ENCODE results near the gene NHEJ1.

Gene NHEJ1

DNA sequence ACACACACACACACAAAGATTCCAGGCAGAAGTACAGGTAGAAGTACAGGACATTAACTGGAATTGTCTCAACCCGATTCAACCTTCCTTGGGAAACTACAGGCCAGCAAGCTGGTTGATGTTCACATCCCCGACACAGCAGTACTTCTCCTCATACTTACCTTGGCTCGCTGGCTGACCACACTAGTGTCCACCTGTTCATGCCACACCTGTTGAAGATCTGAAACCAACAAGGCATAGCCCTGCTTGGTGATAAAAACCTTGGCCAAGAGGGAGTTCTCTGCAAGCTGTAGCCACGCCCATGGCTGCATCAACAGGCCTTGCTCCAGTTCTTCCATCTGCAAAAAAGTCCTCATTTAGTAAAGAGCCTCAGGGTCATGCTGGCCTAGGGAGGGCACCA lies 2.6 kb downstream of the NHEJ1 start:
- Histone ChIP-seq H3K9me3 (ENCODE audit: insufficient read depth, low read depth, low read length) (no peaks in the 10 kb centered on the region), H3K27ac (ENCODE audit: low read length) (no peak overlapping the region), H3K36me3 (ENCODE audit: insufficient read depth, low read depth, low read length) (peaks cover 28% of the 10 kb centered on the region), H3K9ac (ENCODE audit: low read depth, low read length) (no peak overlapping the region), H3K4me1 (ENCODE audit: insufficient read depth, low read length) (peaks cover 2% of the 10 kb centered on the region; the same call in 1 of the 2 replicates), H3K4me3 (ENCODE audit: low read length) (no peak overlapping the region), H3K27me3 (ENCODE audit: insufficient read depth, low read length) (peaks cover 12% of the 10 kb centered on the region)

DNA sequence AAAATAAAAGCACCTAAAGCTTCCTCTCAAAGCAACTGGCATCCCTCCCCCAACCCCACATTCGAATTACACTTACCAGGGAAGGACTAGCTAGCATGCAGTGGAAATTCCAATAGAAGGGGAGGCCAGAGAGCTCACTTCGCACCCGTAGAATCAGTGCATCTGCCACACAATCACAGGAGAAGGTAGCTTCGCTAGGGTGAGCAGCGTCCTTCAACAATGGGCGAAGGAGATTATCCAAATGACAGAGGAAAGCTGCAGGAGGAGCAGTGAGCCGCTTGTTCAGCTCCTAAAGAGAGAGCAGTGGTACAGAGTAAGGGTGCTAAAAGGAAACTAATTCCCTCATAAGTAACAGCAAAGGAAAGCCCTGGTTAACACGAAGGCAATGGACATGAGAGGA lies 3.2 kb downstream of the NHEJ1 start:
- Histone ChIP-seq H3K36me3 (ENCODE audit: insufficient read depth, low read depth, low read length) (peaks cover 28% of the 10 kb centered on the region), H3K4me3 (ENCODE audit: low read length) (no peak overlapping the region; the same call in 1 of the 2 replicates), H3K4me1 (ENCODE audit: insufficient read depth, low read length) (peaks cover 2% of the 10 kb centered on the region; the same call in 1 of the 2 replicates), H3K27ac (ENCODE audit: low read length) (no peak overlapping the region), H3K9me3 (ENCODE audit: insufficient read depth, low read depth, low read length) (no peaks in the 10 kb centered on the region), H3K9ac (ENCODE audit: low read depth, low read length) (no peak overlapping the region), H3K27me3 (ENCODE audit: insufficient read depth, low read length) (peaks cover 6% of the 10 kb centered on the region)

DNA sequence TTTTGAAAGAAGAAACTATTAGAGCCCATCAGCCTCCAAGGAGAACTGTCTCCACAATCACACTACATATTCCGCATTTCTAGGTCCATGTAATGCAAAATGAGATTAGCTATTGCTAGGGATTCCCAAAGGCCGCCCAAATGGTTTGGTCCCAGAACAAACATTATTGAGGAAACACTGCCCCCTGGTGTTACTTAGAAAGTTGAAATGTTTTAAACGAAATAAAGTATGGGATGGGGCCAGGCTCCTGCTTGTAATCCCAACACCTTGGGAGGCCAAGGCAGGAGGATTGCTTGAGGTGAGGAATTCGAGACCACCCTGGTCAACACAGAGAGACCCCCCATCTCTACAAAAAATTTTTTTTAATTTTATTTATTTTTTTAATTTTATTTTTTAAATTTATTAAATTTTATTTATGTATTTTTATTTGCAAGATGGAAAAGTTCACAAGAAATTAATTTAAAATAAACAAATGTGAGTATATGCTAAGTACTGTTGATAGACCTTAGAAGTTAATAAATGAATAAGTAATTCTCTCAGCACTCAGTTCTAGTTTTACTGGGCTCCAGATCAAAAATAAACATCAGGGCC lies 5.5 kb downstream of the NHEJ1 start:
- no peaks in the 10 kb centered on the region for H3K9me3 ChIP-seq (ENCODE audit: insufficient read depth, low read depth, low read length)
- H3K36me3 ChIP-seq (ENCODE audit: insufficient read depth, low read depth, low read length): peaks cover 28% of the 10 kb centered on the region
- no peaks in the 10 kb centered on the region for H3K27me3 ChIP-seq (ENCODE audit: insufficient read depth, low read length)
- no peak overlapping the region for H3K27ac ChIP-seq (ENCODE audit: low read length)
- H3K4me3 ChIP-seq (ENCODE audit: low read length): no peak overlapping the region
- no peak overlapping the region for H3K9ac ChIP-seq (ENCODE audit: low read depth, low read length)
- no peaks in the 10 kb centered on the region for H3K4me1 ChIP-seq (ENCODE audit: insufficient read depth, low read length)

DNA sequence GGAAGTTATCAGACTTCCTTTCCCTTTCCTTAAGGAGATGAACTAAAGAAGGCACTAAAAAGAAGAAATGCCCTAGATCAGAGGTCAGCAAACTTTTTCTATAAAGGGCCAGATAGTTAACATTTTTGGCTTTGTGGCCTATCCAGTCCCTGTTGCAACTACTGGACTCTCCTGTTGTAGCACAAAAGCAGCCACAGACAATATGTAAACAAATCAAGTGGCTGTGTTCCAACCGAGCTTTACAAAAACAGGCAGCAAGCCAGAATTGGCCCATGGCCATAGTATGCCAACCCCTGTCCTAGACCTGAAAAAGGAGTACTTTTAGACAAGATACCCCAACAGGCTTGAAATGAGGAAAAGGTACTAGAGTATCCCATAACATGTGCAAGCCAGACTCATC lies 10.9 kb downstream of the NHEJ1 start:
- Histone ChIP-seq H3K27me3 (ENCODE audit: insufficient read depth, low read length) (no peaks in the 10 kb centered on the region), H3K9ac (ENCODE audit: low read depth, low read length) (no peak overlapping the region), H3K27ac (ENCODE audit: low read length) (no peak overlapping the region), H3K36me3 (ENCODE audit: insufficient read depth, low read depth, low read length) (peaks cover 33% of the 10 kb centered on the region), H3K4me1 (ENCODE audit: insufficient read depth, low read length) (no peaks in the 10 kb centered on the region), H3K4me3 (ENCODE audit: low read length) (no peak overlapping the region), H3K9me3 (ENCODE audit: insufficient read depth, low read depth, low read length) (no peaks in the 10 kb centered on the region)

DNA sequence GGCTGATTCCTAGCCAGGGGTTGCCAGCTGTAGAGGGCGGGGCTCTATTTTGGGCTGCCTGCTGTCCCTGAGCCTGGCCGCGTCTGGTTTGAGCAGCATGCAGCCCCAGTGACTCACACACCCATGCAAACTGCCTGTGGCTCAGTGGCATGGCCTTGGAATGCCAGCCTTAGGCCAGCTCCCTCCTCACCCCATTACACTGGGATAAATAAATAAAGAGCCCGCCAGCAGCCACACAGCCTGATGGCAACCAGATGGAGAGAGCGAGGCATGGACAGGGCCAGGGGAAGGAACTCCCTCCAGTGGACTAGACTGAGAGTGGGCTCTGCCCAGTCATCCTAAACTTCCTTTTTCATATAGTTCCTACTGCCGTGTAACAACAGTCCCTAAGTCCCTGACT lies 18.3 kb downstream of the NHEJ1 start:
- Histone ChIP-seq H3K36me3 (ENCODE audit: insufficient read depth, low read depth, low read length) (peaks cover 23% of the 10 kb centered on the region), H3K27ac (ENCODE audit: low read length) (no peak overlapping the region), H3K9ac (ENCODE audit: low read depth, low read length) (no peak overlapping the region), H3K4me3 (ENCODE audit: low read length) (no peak overlapping the region), H3K27me3 (ENCODE audit: insufficient read depth, low read length) (no peaks in the 10 kb centered on the region), H3K9me3 (ENCODE audit: insufficient read depth, low read depth, low read length) (no peaks in the 10 kb centered on the region), H3K4me1 (ENCODE audit: insufficient read depth, low read length) (no peaks in the 10 kb centered on the region)

DNA sequence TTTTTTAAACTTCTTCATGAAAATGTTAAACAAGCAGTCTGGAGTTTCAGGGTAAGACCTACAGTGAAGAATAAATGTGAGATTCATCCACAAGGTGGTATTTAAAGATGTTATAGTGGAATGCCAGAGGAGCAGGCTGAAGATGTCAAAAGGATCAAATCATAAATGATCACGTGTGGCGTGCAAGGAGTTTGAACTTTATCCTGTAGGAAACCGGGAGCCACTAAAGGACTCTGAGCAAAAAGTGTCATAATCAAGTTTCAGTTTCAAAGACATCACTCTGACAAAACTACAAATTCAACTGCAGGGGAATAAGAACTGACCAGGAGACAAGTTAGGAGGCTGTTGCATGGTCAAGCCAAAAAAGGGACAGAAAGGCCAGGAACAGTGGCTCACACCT lies 19.9 kb downstream of the NHEJ1 start:
- no peak overlapping the region for H3K27ac ChIP-seq (ENCODE audit: low read length)
- no peak overlapping the region for H3K9ac ChIP-seq (ENCODE audit: low read depth, low read length)
- H3K27me3 ChIP-seq (ENCODE audit: insufficient read depth, low read length): no peaks in the 10 kb centered on the region
- no peaks in the 10 kb centered on the region for H3K4me1 ChIP-seq (ENCODE audit: insufficient read depth, low read length)
- H3K9me3 ChIP-seq (ENCODE audit: insufficient read depth, low read depth, low read length): no peaks in the 10 kb centered on the region
- H3K4me3 ChIP-seq (ENCODE audit: low read length): no peak overlapping the region
- H3K36me3 ChIP-seq (ENCODE audit: insufficient read depth, low read depth, low read length): peaks cover 7% of the 10 kb centered on the region; the same call in 1 of the 2 replicates

DNA sequence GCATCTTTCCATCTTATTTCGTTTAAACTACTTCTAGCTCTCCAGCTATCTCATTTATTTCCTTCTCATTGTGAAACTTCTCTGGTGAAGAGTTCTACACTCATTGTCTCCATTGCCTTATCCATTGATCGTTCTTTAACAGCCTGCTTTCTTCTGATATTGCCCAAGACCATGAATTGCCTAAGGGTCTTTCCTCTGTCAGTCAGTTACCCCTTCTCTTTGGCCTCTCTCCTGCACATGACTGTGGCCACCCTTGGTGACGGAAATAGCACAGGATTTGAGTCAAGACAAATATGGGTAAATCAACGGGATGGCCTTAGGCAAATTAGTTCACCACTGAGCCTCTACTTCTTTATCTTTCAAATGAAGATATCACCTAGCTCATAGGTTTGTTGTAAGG lies 26.6 kb downstream of the NHEJ1 start:
- Histone ChIP-seq H3K36me3 (ENCODE audit: insufficient read depth, low read depth, low read length) (no peaks in the 10 kb centered on the region), H3K27ac (ENCODE audit: low read length) (no peak overlapping the region), H3K4me1 (ENCODE audit: insufficient read depth, low read length) (no peaks in the 10 kb centered on the region), H3K27me3 (ENCODE audit: insufficient read depth, low read length) (no peaks in the 10 kb centered on the region), H3K4me3 (ENCODE audit: low read length) (no peak overlapping the region), H3K9me3 (ENCODE audit: insufficient read depth, low read depth, low read length) (no peaks in the 10 kb centered on the region), H3K9ac (ENCODE audit: low read depth, low read length) (no peak overlapping the region)

DNA sequence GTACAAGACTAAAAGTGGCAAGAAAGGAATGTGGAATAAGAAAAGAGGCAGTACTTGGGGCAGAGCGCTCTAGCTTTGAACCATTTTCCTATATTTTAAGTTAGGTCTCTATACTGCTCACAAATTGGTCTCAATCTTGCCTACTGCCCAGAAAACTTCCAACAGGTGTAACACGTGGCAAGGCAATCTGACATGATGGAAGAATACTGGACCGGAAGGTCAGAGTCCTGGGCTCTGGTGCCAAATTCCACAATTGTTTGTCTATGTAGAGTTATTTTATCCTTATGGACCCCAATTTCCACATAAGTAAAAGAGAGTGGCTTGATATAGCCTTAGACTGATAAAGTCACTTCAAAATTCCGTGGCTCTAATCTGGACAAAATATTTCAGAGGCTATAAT lies 28.9 kb downstream of the NHEJ1 start:
- no peaks in the 10 kb centered on the region for H3K9me3 ChIP-seq (ENCODE audit: insufficient read depth, low read depth, low read length)
- no peaks in the 10 kb centered on the region for H3K4me1 ChIP-seq (ENCODE audit: insufficient read depth, low read length)
- no peaks in the 10 kb centered on the region for H3K36me3 ChIP-seq (ENCODE audit: insufficient read depth, low read depth, low read length)
- no peak overlapping the region for H3K27ac ChIP-seq (ENCODE audit: low read length)
- no peaks in the 10 kb centered on the region for H3K27me3 ChIP-seq (ENCODE audit: insufficient read depth, low read length)
- H3K9ac ChIP-seq (ENCODE audit: low read depth, low read length): no peak overlapping the region
- no peak overlapping the region for H3K4me3 ChIP-seq (ENCODE audit: low read length)

DNA sequence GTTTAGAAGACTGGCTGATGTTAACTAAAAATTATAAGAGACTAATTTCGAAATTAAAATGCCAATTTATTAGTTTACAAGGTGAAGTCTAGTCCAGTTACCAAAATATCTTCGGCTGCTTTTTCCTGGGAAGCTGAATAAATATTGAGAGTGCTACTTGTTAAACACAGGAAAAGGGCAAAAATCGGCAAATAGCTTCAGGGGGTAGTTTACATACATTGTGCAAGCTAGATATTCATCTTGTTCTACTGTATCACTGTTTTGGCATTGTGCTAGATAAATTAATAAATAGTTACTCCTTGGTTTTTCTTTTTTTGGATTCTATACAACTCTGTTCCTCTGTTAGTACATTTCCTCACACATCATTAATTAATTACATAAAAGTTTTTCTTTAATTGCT lies 29.3 kb downstream of the NHEJ1 start:
- no peaks in the 10 kb centered on the region for H3K4me1 ChIP-seq (ENCODE audit: insufficient read depth, low read length)
- no peak overlapping the region for H3K9ac ChIP-seq (ENCODE audit: low read depth, low read length)
- H3K36me3 ChIP-seq (ENCODE audit: insufficient read depth, low read depth, low read length): no peaks in the 10 kb centered on the region
- H3K4me3 ChIP-seq (ENCODE audit: low read length): no peak overlapping the region
- no peaks in the 10 kb centered on the region for H3K27me3 ChIP-seq (ENCODE audit: insufficient read depth, low read length)
- H3K27ac ChIP-seq (ENCODE audit: low read length): no peak overlapping the region
- H3K9me3 ChIP-seq (ENCODE audit: insufficient read depth, low read depth, low read length): no peaks in the 10 kb centered on the region

DNA sequence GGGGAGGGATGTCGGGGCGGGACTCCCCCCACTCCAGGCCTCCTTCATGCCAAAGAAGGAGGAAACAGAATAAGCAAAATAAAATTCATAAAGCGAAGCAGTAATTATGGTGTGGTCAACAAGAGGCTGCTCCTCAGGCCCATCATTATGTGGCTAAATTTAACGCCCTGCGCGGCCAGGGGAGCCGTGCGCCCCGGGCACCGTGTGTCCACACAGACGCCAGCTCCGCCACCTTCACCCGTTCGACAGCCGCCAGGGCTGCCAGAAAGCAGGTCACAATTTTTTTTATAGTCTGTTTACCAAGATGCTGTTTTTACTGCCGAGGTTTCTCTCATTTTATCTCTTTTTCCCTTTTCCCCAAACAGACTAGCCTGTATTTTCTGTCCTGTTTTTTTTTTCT lies 31.0 kb downstream of the NHEJ1 start:
- Histone ChIP-seq H3K36me3 (ENCODE audit: insufficient read depth, low read depth, low read length) (no peaks in the 10 kb centered on the region), H3K27ac (ENCODE audit: low read length) (no peak overlapping the region), H3K9me3 (ENCODE audit: insufficient read depth, low read depth, low read length) (no peaks in the 10 kb centered on the region), H3K27me3 (ENCODE audit: insufficient read depth, low read length) (no peaks in the 10 kb centered on the region), H3K9ac (ENCODE audit: low read depth, low read length) (no peak overlapping the region), H3K4me3 (ENCODE audit: low read length) (no peak overlapping the region), H3K4me1 (ENCODE audit: insufficient read depth, low read length) (no peaks in the 10 kb centered on the region)

DNA sequence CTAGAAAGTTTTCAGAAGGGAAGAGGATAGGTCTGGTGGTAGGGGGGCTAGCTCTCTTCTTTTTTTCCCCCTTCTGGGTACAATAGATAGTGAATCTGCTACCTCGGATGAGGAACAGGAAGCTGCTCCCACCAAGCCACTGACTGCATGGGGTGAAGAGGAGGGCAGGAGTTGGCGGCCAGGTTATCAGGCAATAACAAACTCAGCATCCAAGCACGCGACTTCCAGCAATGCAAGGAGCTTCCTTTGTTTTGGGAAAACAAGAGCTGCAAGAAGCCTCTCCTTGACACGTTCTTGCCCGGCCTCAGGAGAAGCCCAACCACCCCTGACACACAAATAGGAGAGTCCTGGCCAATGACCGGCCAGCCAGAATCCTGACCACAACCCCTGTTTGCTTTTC lies 32.2 kb downstream of the NHEJ1 start:
- no peak overlapping the region for H3K9ac ChIP-seq (ENCODE audit: low read depth, low read length)
- H3K36me3 ChIP-seq (ENCODE audit: insufficient read depth, low read depth, low read length): no peaks in the 10 kb centered on the region
- no peaks in the 10 kb centered on the region for H3K4me1 ChIP-seq (ENCODE audit: insufficient read depth, low read length)
- H3K27me3 ChIP-seq (ENCODE audit: insufficient read depth, low read length): no peaks in the 10 kb centered on the region
- no peak overlapping the region for H3K27ac ChIP-seq (ENCODE audit: low read length)
- no peaks in the 10 kb centered on the region for H3K9me3 ChIP-seq (ENCODE audit: insufficient read depth, low read depth, low read length)
- H3K4me3 ChIP-seq (ENCODE audit: low read length): no peak overlapping the region

DNA sequence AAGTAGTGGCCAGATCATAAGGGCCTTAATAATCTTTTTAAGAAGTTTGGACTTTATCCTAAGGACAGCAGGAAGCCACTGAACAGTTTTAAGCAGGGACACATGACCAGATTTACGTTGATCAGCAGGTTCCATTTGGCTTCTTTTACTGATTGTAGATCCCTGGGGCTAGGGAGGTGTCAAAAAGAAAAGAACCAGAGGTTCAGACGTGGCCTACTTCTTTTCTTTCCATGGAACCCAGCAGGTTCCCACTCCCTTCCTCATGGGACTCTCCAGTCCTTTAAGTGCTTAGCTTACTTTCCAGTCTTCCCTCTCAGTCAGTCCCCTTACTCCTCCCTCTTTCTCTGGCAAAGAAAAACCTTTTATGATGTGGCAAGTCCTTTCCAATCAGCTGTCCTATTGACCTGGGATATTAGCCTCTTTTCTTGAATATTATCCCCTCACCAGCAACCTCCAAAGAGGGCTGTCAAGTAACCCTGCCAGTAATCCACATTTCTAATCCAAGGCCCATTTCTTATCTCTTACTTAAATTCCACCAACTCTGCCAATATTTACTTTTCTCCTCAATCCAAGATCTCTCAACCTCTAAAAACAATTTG lies 33.5 kb downstream of the NHEJ1 start:
- Histone ChIP-seq H3K4me1 (ENCODE audit: insufficient read depth, low read length) (no peaks in the 10 kb centered on the region), H3K9ac (ENCODE audit: low read depth, low read length) (no peak overlapping the region), H3K27ac (ENCODE audit: low read length) (no peak overlapping the region), H3K9me3 (ENCODE audit: insufficient read depth, low read depth, low read length) (no peaks in the 10 kb centered on the region), H3K36me3 (ENCODE audit: insufficient read depth, low read depth, low read length) (no peaks in the 10 kb centered on the region), H3K4me3 (ENCODE audit: low read length) (no peak overlapping the region), H3K27me3 (ENCODE audit: insufficient read depth, low read length) (no peaks in the 10 kb centered on the region)
